CD14-positive monocyte (primary cell): ENCODE data around the gene TIGD6. TPM values are rescaled to one million over a fixed set of nuclear protein-coding genes. Genes with fewer than 3 reads are reported as not detected.

Experiments used
- DNase-seq, 3 donors: peaks; one replicate each; pipeline ENCODE4 v3.0.0-alpha.2; 2011 to 2022
- H2AFZ ChIP-seq: 2 replicates; pipeline ENCODE4 v1.6.0; 2012; ENCODE audit warnings: mild to moderate bottlenecking, low read depth, low read length, inconsistent platforms; ENCODE audit not compliant: insufficient read depth, poor library complexity, severe bottlenecking
- H3K27ac ChIP-seq, 2 donors: 1 replicate in 1 of 2; 2 replicates in 1 of 2; pipeline ENCODE4 v1.5.1; 2012 to 2013; ENCODE audit warnings: low read length in 2 of 2, control low read depth in 1 of 2, inconsistent platforms in 1 of 2, low read depth in 1 of 2, mild to moderate bottlenecking in 1 of 2
- H3K27me3 ChIP-seq, 2 donors: one replicate each; pipeline versions ENCODE4 v1.6.0 to v1.6.1; 2011 to 2013; ENCODE audit warnings: low read length in 2 of 2; ENCODE audit not compliant: control insufficient read depth in 2 of 2, insufficient read depth in 2 of 2
- H3K36me3 ChIP-seq, 2 donors: replicated peaks in 1 of 2; 1 replicate in 1 of 2; 2 replicates in 1 of 2; pipeline versions ENCODE4 v1.5.1 to v1.6.1; 2012 to 2013; ENCODE audit warnings: low read length in 2 of 2, control low read depth in 1 of 2, inconsistent platforms in 1 of 2, mild to moderate bottlenecking in 1 of 2; ENCODE audit not compliant: insufficient read depth in 2 of 2, control insufficient read depth in 1 of 2
- H3K4me1 ChIP-seq, 2 donors: 1 replicate in 1 of 2; 2 replicates in 1 of 2; pipeline versions ENCODE4 v1.5.1 to v1.6.1; 2012 to 2013; ENCODE audit warnings: low read length in 2 of 2, control low read depth in 1 of 2, inconsistent platforms in 1 of 2, mild to moderate bottlenecking in 1 of 2, moderate library complexity in 1 of 2; ENCODE audit not compliant: insufficient read depth in 2 of 2, control insufficient read depth in 1 of 2
- H3K4me2 ChIP-seq: replicated peaks from 2 replicates; pipeline ENCODE3; 2012; ENCODE audit warnings: low read length, moderate library complexity, mild to moderate bottlenecking; ENCODE audit not compliant: poor library complexity, severe bottlenecking; ENCODE audit errors: extremely low read depth
- H3K4me3 ChIP-seq, 3 experiments: fragments of 200-600 bp in 1 of 3; sonication (generic) in 1 of 3; replicated peaks in 1 of 3; 1 replicate in 2 of 3; 2 replicates in 1 of 3; pipeline ENCODE4 v1.5.1; 2011 to 2013; ENCODE audit warnings: low read length in 3 of 3, mild to moderate bottlenecking in 3 of 3, control low read depth in 2 of 3, low read depth in 2 of 3, inconsistent platforms in 1 of 3, moderate library complexity in 1 of 3
- H3K79me2 ChIP-seq: 2 replicates; pipeline ENCODE4 v1.6.0; 2012; ENCODE audit warnings: mild to moderate bottlenecking, control low read depth, inconsistent platforms, low read length, moderate library complexity; ENCODE audit not compliant: insufficient read depth
- H3K9ac ChIP-seq: 2 replicates; pipeline ENCODE4 v1.6.0; 2017; ENCODE audit warnings: low read length, mild to moderate bottlenecking; ENCODE audit not compliant: insufficient read depth, poor library complexity, severe bottlenecking
- H3K9me3 ChIP-seq, 2 donors: replicated peaks in 1 of 2; 1 replicate in 1 of 2; 2 replicates in 1 of 2; pipeline versions ENCODE4 v1.5.1 to v1.6.1; 2012 to 2013; ENCODE audit warnings: low read length in 2 of 2, control low read depth in 1 of 2; ENCODE audit not compliant: control insufficient read depth in 1 of 2, insufficient read depth in 1 of 2
- H4K20me1 ChIP-seq: 2 replicates; pipeline ENCODE4 v1.6.0; 2012; ENCODE audit warnings: mild to moderate bottlenecking, low read length, control low read depth, moderate library complexity; ENCODE audit not compliant: insufficient read depth
- H3K27ac Mint-ChIP-seq, 7 donors: one replicate each; pipeline ENCODE4 v1.8.0; 2020; ENCODE audit warnings: mild to moderate bottlenecking in 7 of 7, mixed read lengths in 7 of 7, moderate library complexity in 6 of 7, inconsistent platforms in 2 of 7
- H3K27me3 Mint-ChIP-seq, 3 donors: one replicate each; pipeline ENCODE4 v1.8.0; 2021 to 2022; ENCODE audit warnings: low read depth in 3 of 3, mild to moderate bottlenecking in 3 of 3, mixed read lengths in 3 of 3, moderate library complexity in 3 of 3, inconsistent platforms in 1 of 3
- H3K36me3 Mint-ChIP-seq, 2 donors: one replicate each; pipeline ENCODE4 v1.8.0; 2020; ENCODE audit warnings: mixed read lengths in 2 of 2, inconsistent platforms in 1 of 2, mild to moderate bottlenecking in 1 of 2
- H3K4me1 Mint-ChIP-seq: one replicate; pipeline ENCODE4 v1.8.0; 2020; ENCODE audit warnings: mild to moderate bottlenecking, mixed read lengths
- H3K4me3 Mint-ChIP-seq, 2 donors: one replicate each; pipeline ENCODE4 v1.8.0; 2020; ENCODE audit warnings: mild to moderate bottlenecking in 2 of 2, mixed read lengths in 2 of 2, moderate library complexity in 1 of 2
- H3K9me3 Mint-ChIP-seq, 7 donors: one replicate each; pipeline ENCODE4 v1.8.0; 2020 to 2022; ENCODE audit warnings: mixed read lengths in 7 of 7, mild to moderate bottlenecking in 6 of 7, moderate library complexity in 6 of 7, inconsistent platforms in 2 of 7
- WGBS: methylation state at CpG from one replicate; pipeline ENCODE4 v1.1.5; 2013; ENCODE audit warnings: missing lambda C conversion rate; ENCODE audit not compliant: insufficient coverage; 5-methylcytosine and 5-hydroxymethylcytosine counted together
- intact Hi-C, 2 donors: fragments of 100-400 bp; cut with micrococcal nuclease; formaldehyde crosslinking; loops; one replicate each; pipeline versions ENCODE4 v1.15.0 to v1.15.1; 2023
- polyA plus RNA-seq, 3 donors: library from polyadenylated mRNA; depleted of rRNA in 1 of 3; unstranded in 2 of 3; stranded (reverse) in 1 of 3; fragments of 300-500 nt in 2 of 3; fragments of >200 nt in 1 of 3; fragmentation: Illumina TruSeq in 2 of 3; gene quantifications; 1 replicate in 2 of 3; 2 replicates in 1 of 3; pipeline ENCODE4 v1.2.3, GENCODE V29; 2012 to 2021
- TF ChIP-seq, protein P1 (sequence below): fragments of 200-600 bp; IDR thresholded peaks from one replicate; pipeline ENCODE4 v1.8.0; 2022; ENCODE audit warnings: antibody characterized with exemption, mild to moderate bottlenecking

Gene TIGD6
- polyA plus RNA-seq, 3 donors, result 0.88 to 2.5 (median 1.8) TPM

DNA sequence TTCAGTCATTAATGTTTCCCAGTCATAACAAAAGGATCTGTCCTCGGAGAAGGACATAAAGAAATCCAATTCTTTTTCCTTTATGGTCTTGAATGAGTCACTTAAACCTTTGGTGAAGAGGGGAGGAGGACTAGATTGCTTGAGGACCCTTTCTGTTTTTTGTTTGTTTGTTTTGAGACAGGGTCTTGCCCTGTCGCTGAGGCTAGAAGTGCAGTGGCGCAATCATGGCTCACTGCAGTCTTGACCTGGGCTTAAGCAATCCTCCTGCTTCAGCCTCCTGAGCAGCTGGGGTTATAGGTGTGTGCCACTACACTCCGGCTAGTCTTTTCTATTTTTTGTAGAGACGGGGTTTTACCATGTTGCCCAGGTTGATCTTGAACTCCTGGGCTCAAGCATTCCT lies 12.3 kb downstream of the TIGD6 start:
- H3K36me3 ChIP-seq, result peaks cover 2 to 9% of the 10 kb centered on the region in 2 donors
- intact Hi-C loops, result no loop called here
- no peak overlapping the region for H2AFZ ChIP-seq
- no peak overlapping the region for H3K9ac ChIP-seq
- DNase-seq, result no peak
- H3K9me3 ChIP-seq, result no peaks in the 10 kb centered on the region
- H3K4me3 ChIP-seq, result no peak overlapping the region
- H3K4me1 Mint-ChIP-seq, result no peaks in the 10 kb centered on the region
- no peaks in the 10 kb centered on the region for H3K9me3 Mint-ChIP-seq
- no peak overlapping the region for H3K4me2 ChIP-seq
- no peaks in the 10 kb centered on the region for H3K79me2 ChIP-seq
- H3K27me3 ChIP-seq, result no peaks in the 10 kb centered on the region
- no peak overlapping the region for H3K4me3 Mint-ChIP-seq
- H3K27ac ChIP-seq, result no peak overlapping the region
- TF ChIP-seq, protein P1, sequence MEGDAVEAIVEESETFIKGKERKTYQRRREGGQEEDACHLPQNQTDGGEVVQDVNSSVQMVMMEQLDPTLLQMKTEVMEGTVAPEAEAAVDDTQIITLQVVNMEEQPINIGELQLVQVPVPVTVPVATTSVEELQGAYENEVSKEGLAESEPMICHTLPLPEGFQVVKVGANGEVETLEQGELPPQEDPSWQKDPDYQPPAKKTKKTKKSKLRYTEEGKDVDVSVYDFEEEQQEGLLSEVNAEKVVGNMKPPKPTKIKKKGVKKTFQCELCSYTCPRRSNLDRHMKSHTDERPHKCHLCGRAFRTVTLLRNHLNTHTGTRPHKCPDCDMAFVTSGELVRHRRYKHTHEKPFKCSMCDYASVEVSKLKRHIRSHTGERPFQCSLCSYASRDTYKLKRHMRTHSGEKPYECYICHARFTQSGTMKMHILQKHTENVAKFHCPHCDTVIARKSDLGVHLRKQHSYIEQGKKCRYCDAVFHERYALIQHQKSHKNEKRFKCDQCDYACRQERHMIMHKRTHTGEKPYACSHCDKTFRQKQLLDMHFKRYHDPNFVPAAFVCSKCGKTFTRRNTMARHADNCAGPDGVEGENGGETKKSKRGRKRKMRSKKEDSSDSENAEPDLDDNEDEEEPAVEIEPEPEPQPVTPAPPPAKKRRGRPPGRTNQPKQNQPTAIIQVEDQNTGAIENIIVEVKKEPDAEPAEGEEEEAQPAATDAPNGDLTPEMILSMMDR, result no peak
- no peaks in the 10 kb centered on the region for H3K4me1 ChIP-seq
- H3K27ac Mint-ChIP-seq, result no peak overlapping the region
- H3K36me3 Mint-ChIP-seq, result peaks cover 7% of the 10 kb centered on the region in 2 donors
- no peaks in the 10 kb centered on the region for H3K27me3 Mint-ChIP-seq
- no peaks in the 10 kb centered on the region for H4K20me1 ChIP-seq
- WGBS, result 94% methylated on average over 2 of the region's 5 CpGs

DNA sequence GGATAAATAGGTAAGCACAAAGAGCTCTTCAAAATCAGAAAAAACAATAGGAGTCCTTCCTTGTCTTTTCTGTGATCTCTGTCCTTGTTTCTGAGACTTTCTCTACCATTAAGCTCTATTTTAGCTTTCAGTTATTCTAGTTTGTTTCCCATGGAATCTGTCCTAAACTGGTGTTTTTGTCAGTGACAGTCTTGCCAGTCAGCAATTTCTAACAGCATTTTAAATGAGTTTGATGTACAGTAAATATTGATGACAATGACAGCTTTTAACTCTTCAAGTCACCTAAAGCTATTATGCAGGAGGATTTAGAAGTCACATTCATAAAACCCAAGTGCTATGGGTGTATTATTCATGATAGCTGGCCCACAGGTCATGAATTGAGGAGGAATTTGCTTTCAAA lies 17.9 kb downstream of the TIGD6 start:
- Histone ChIP-seq H2AFZ (no peak overlapping the region), H3K4me2 (no peak overlapping the region), H3K4me3 (no peak overlapping the region), H3K9me3 (no peaks in the 10 kb centered on the region), H3K27me3 (no peaks in the 10 kb centered on the region), H3K27ac (no peak overlapping the region), H3K79me2 (no peaks in the 10 kb centered on the region), H3K9ac (no peak overlapping the region), H3K4me1 (no peaks in the 10 kb centered on the region), H3K36me3 (peaks cover 31 to 58% of the 10 kb centered on the region in 2 donors), H4K20me1 (no peaks in the 10 kb centered on the region)
- H3K27me3 Mint-ChIP-seq, result no peaks in the 10 kb centered on the region
- no peaks in the 10 kb centered on the region for H3K9me3 Mint-ChIP-seq
- intact Hi-C loops, result no loop called here
- H3K27ac Mint-ChIP-seq, result no peak overlapping the region
- TF ChIP-seq, protein P1, result no peak
- no peak overlapping the region for H3K4me3 Mint-ChIP-seq
- H3K36me3 Mint-ChIP-seq, result peaks cover 45 to 51% of the 10 kb centered on the region in 2 donors
- no peak for DNase-seq
- no peaks in the 10 kb centered on the region for H3K4me1 Mint-ChIP-seq
